GM12864 (cell line): ENCODE results near the gene HOXA10.

Source experiments
- DNase-seq: peaks from one replicate; pipeline ENCODE4 v3.0.0-alpha.2; 2011; ENCODE audit warnings: low read depth
- H3K4me3 ChIP-seq: 2 replicates; pipeline ENCODE4 v1.5.1; 2011; ENCODE audit warnings: mild to moderate bottlenecking, low read depth, low read length, control low read depth
- CTCF ChIP-seq: IDR thresholded peaks from 2 replicates; pipeline ENCODE4 v1.5.1; 2011; ENCODE audit warnings: low read depth, mild to moderate bottlenecking, moderate library complexity, low read length, control low read depth, inconsistent platforms; ENCODE audit errors: missing control alignments

The HOXA10 gene

GRCh38 chr7:27134392-27134791 lies 39.7 kb downstream of the HOXA10 start:
- no peak for DNase-seq
- H3K4me3 ChIP-seq, result no peak overlapping the region
- TF ChIP-seq CTCF, result no peak

- H3K4me3 ChIP-seq, result no peak overlapping the region
- DNase-seq, result no peak
- no peak for TF ChIP-seq CTCF
Measured at GRCh38 chr7:27133409-27134231, 40.5 kb downstream of the HOXA10 start.

- no peak overlapping the region for H3K4me3 ChIP-seq
- TF ChIP-seq CTCF, result no peak
- no peak for DNase-seq
Measured at GRCh38 chr7:27132978-27133377, 41.1 kb downstream of the HOXA10 start.

- no peak overlapping the region for H3K4me3 ChIP-seq
- DNase-seq, result no peak
- TF ChIP-seq CTCF, result no peak
Measured at GRCh38 chr7:27132214-27132613, 41.9 kb downstream of the HOXA10 start.

GRCh38 chr7:27131390-27131819 lies 42.7 kb downstream of the HOXA10 start:
- no peak for TF ChIP-seq CTCF
- no peak for DNase-seq
- H3K4me3 ChIP-seq, result peak overlapping the region; percentile 50

GRCh38 chr7:27130540-27131389 lies 43.4 kb downstream of the HOXA10 start, which contains the start of gene HOXA4:
HOXA4 (minus strand) TSS chr7:27130757; CDS start chr7:27130733, 24 bp downstream.
- no peak for TF ChIP-seq CTCF
- no peak for DNase-seq
- peak within 1 kb of the TSS; percentile 50 for H3K4me3 ChIP-seq
